K562 (cell line): ENCODE results near the gene TBX1. TPM values are rescaled to one million over a fixed set of nuclear protein-coding genes. Genes with fewer than 3 reads are reported as not detected.

Source experiments
- ARID3B ChIP-seq: fragments of 250-450 bp; sonication (Bioruptor Pico); IDR thresholded peaks from 2 replicates; pipeline ENCODE4 v1.4.0; 2020; ENCODE audit warnings: borderline replicate concordance
- E2F3 ChIP-seq: fragments of 250-450 bp; sonication (Bioruptor Pico); IDR thresholded peaks from 2 replicates; pipeline ENCODE4 v1.4.0; 2020; ENCODE audit warnings: mild to moderate bottlenecking
- FOSL1 ChIP-seq: fragments of 200-800 bp; sonication (Bioruptor generic); conservative IDR thresholded peaks from 2 replicates; pipeline ENCODE4 v1.6.1; 2016; ENCODE audit warnings: missing genetic modification characterization, missing compliant biosample characterization
- GTF2F1 ChIP-seq: IDR thresholded peaks from 2 replicates; pipeline ENCODE4 v1.6.1; 2011; ENCODE audit warnings: low read depth, low read length, improper control_type of control experiment
- HMGN3 ChIP-seq: IDR thresholded peaks from 2 replicates; pipeline ENCODE4 v1.6.1; 2011; ENCODE audit warnings: borderline replicate concordance, low read depth, mild to moderate bottlenecking, mixed read lengths, low read length; ENCODE audit not compliant: insufficient read length; ENCODE audit errors: extremely low read depth
- MXI1 ChIP-seq: IDR thresholded peaks from 2 replicates; pipeline ENCODE4 v1.6.1; 2011; ENCODE audit warnings: low read depth, mild to moderate bottlenecking, improper control_type of control experiment, low read length
- NR2C1 ChIP-seq, 2 experiments: fragments of 450-650 bp; IDR thresholded peaks; 2 replicates each; pipeline ENCODE4 v1.6.1; 2017; ENCODE audit warnings: mild to moderate bottlenecking in 2 of 2, antibody characterized with exemption in 1 of 2, inconsistent platforms in 1 of 2, missing compliant biosample characterization in 1 of 2, missing genetic modification characterization in 1 of 2
- PHB ChIP-seq: fragments of 250-450 bp; sonication (Bioruptor Pico); IDR thresholded peaks from 2 replicates; pipeline ENCODE4 v1.5.0; 2021
- PHF20 ChIP-seq: fragments of 450-650 bp; IDR thresholded peaks from 2 replicates; pipeline ENCODE4 v1.6.1; 2018; ENCODE audit not compliant: partially characterized antibody
- RBM39 ChIP-seq: fragments of 200-400 bp; formaldehyde crosslinking; optimal IDR thresholded peaks from 2 replicates; pipeline ENCODE3; 2018; ENCODE audit warnings: low read depth, low read length
- RFX1 ChIP-seq: fragments of 450-650 bp; IDR thresholded peaks from 2 replicates; pipeline ENCODE4 v1.6.1; 2016; ENCODE audit warnings: mild to moderate bottlenecking, moderate library complexity
- SNAPC5 ChIP-seq: fragments of 250-450 bp; sonication (Bioruptor Pico); IDR thresholded peaks from 2 replicates; pipeline ENCODE4 v1.8.0; 2021; ENCODE audit warnings: moderate library complexity, mild to moderate bottlenecking, inconsistent platforms
- THAP7 ChIP-seq: fragments of 250-450 bp; sonication (Bioruptor Pico); IDR thresholded peaks from 2 replicates; pipeline ENCODE4 v1.5.0; 2021
- ZEB2 ChIP-seq: fragments of 450-650 bp; IDR thresholded peaks from 2 replicates; pipeline ENCODE4 v1.6.1; 2016
- ZNF263 ChIP-seq: sonication (generic); formaldehyde crosslinking; IDR thresholded peaks from 2 replicates; pipeline ENCODE4 v1.8.0; 2022; ENCODE audit warnings: mild to moderate bottlenecking, missing genetic modification reagents, borderline replicate concordance
- ZNF431 ChIP-seq: sonication (generic); formaldehyde crosslinking; IDR thresholded peaks from 2 replicates; pipeline ENCODE4 v1.8.0; 2022; ENCODE audit warnings: mild to moderate bottlenecking, missing genetic modification reagents
- ZNF57 ChIP-seq: fragments of 450-650 bp; formaldehyde crosslinking; IDR thresholded peaks from 2 replicates; pipeline ENCODE4 v1.4.0; 2020; ENCODE audit warnings: mild to moderate bottlenecking, moderate library complexity
- ZZZ3 ChIP-seq: fragments of 450-650 bp; IDR thresholded peaks from 2 replicates; pipeline ENCODE4 v1.6.1; 2016; ENCODE audit warnings: antibody characterized with exemption, mild to moderate bottlenecking, moderate library complexity
- polyA plus RNA-seq, 8 experiments: library from polyadenylated mRNA; depleted of rRNA in 4 of 8; stranded (reverse) in 5 of 8; unstranded in 3 of 8; fragments of >200 nt; fragmentation: Nextera tagmentation in 2 of 8; fragmentation: Illumina TruSeq in 1 of 8; extraction: Ambion mirVana in 2 of 8; extraction: Trizol in 1 of 8; gene quantifications; 2 replicates each; pipeline versions ENCODE4 v1.2.1 to v1.2.3, GENCODE V29; 2011 to 2014; ENCODE audit warnings: inconsistent platforms in 1 of 8, missing spikeins in 1 of 8
- total RNA-seq, 7 experiments: library from RNA; depleted of rRNA in 6 of 7; stranded (reverse); fragments of >200 nt in 6 of 7; fragmentation: Illumina TruSeq in 2 of 7; extraction: Trizol in 2 of 7; gene quantifications; 2 replicates each; pipeline versions ENCODE4 v1.2.1 to v1.2.3, GENCODE V29; 2011 to 2021; ENCODE audit warnings: low replicate concordance in 1 of 7
- TF ChIP-seq, protein P1 (sequence below): fragments of 450-650 bp; IDR thresholded peaks from 2 replicates; pipeline ENCODE4 v1.6.1; 2016; ENCODE audit warnings: antibody characterized with exemption
- TF ChIP-seq, protein P2 (sequence below): fragments of 250-450 bp; sonication (Bioruptor Pico); IDR thresholded peaks from 2 replicates; pipeline ENCODE4 v1.5.0; 2021; ENCODE audit warnings: mild to moderate bottlenecking, moderate library complexity
- TF ChIP-seq, protein P3 (sequence below): sonication (generic); formaldehyde crosslinking; IDR thresholded peaks from 2 replicates; pipeline ENCODE4 v1.8.0; 2022; ENCODE audit warnings: mild to moderate bottlenecking, missing genetic modification reagents

TBX1 gene
- total and polyA plus RNA-seq, 9 of the 15 experiments (the other 6 are each of a cell fraction or from before 2014, with no cell fraction given): 0.07 to 35.0 (median 3.9) TPM

DNA sequence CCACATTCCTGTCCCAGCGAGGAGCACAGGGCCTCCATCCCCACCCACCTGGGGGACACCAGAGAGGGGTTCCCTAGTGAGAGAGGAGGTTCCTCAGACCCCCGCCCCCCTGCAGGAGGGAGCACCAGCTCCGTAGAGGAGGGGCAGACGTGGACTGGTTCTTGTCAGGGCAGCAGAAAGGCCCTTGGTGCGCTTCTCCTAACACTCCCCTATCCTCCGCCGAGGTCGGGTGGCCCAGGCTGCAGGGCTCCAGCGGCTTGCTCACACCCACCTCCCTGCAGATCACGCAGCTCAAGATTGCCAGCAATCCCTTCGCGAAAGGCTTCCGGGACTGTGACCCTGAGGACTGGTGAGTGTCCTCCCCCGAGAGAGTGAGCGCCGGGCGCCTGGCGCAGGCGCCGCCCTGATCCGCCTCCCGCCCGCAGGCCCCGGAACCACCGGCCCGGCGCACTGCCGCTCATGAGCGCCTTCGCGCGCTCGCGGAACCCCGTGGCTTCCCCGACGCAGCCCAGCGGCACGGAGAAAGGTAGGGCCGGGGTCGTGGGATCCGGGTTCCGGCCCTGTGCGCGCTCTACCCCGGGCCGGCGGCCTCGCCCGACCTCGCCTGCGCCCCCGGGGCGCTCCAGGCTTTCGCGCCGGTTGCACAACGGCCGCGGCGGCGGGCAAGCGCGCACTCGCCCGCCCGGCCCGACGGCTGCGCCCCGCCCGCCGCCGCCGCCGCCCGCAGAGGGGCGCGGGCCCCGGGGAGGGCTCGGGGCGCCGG, 5.1 kb downstream of the TBX1 start (continued):
- no peak for TF ChIP-seq SNAPC5
- no peak for TF ChIP-seq NR2C1 (IDR thresholded peaks at IDR 0.05)
- TF ChIP-seq NR2C1 (tag; IDR thresholded peaks at IDR 0.05): peak; percentile 25; the same call in 1 of the 2 replicates
- TF ChIP-seq RFX1: no peak
- TF ChIP-seq HMGN3: peak; percentile 29
- TF ChIP-seq, protein P1, sequence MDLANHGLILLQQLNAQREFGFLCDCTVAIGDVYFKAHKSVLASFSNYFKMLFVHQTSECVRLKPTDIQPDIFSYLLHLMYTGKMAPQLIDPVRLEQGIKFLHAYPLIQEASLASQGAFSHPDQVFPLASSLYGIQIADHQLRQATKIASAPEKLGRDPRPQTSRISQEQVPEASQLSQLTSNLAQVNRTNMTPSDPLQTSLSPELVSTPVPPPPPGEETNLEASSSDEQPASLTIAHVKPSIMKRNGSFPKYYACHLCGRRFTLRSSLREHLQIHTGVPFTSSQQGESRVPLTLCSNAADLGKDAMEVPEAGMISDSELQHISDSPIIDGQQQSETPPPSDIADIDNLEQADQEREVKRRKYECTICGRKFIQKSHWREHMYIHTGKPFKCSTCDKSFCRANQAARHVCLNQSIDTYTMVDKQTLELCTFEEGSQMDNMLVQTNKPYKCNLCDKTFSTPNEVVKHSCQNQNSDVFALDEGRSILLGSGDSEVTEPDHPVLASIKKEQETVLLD: no peak
- TF ChIP-seq RBM39: no peak
- TF ChIP-seq, protein P2, sequence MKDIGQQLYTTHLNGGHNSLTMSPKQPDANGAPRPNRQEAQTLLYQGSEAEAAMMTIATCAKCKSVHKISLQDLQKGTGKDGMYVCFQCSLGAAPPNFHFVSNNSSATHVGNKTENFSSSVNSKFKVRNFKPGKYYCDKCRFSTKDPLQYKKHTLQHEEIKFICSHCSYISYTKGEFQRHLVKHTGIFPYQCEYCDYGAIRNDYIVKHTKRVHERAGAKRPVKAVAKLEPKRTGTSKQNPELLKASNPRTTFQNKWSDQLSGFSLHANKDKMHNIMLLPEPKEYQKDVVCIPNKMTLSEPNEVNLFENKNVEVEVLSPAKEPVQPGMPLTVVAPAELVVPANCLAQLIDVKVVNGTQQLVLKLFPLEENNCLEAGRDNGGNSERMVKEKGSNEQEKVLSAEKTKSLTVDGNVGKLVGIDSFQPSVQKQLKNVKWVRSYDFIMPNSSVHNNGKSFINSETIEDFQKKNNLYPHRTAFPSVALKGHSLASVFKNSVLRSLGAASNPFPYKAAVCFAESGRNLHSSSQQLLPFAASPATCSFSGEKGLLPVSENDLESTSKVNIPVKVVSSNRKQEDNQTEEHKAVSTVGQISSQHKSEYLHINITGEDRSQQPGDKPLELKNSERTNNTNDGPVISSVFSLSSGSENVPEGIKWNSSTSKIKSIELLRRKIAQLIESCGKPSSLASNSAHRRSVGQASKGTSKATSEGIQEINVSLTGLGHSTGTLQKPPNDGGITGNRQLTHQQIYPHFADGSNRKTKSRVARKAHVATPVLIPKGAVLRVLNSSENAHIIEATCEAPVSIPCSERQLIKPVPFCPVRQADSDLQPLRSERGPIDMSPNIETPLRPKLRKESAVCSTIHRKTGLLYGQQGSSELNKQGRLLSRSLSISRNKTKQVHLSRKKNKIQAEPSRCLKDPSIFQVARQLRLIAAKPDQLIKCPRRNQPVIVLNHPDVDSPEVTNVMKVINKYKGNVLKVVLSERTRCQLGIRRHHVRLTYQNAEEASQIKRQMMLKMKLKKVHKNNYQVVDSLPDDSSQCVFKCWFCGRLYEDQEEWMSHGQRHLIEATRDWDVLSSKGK (CRISPR knock-in tag): no peak
- TF ChIP-seq ZNF263 (CRISPR knock-in tag): no peak
- no peak for TF ChIP-seq ZZZ3
- peak; percentile 30 for TF ChIP-seq PHF20
- no peak for TF ChIP-seq GTF2F1
- TF ChIP-seq E2F3 (CRISPR knock-in tag): no peak
- TF ChIP-seq MXI1: no peak
- TF ChIP-seq ARID3B (CRISPR knock-in tag): no peak
- TF ChIP-seq PHB (CRISPR knock-in tag): 0 out of 2 replicates have a peak, but pooled peaks have one; percentile 40
- TF ChIP-seq, protein P3, sequence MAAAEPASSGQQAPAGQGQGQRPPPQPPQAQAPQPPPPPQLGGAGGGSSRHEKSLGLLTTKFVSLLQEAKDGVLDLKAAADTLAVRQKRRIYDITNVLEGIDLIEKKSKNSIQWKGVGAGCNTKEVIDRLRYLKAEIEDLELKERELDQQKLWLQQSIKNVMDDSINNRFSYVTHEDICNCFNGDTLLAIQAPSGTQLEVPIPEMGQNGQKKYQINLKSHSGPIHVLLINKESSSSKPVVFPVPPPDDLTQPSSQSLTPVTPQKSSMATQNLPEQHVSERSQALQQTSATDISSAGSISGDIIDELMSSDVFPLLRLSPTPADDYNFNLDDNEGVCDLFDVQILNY (CRISPR knock-in tag): no peak
- TF ChIP-seq ZNF431: no peak
- no peak for TF ChIP-seq THAP7 (CRISPR knock-in tag)
- no peak for TF ChIP-seq FOSL1 (tag)
- TF ChIP-seq ZNF57 (CRISPR knock-in tag): no peak
- no peak for TF ChIP-seq ZEB2
